GM23338 (cell line): ENCODE data around the gene XKR8. TPM values are rescaled to one million over a fixed set of nuclear protein-coding genes. Genes with fewer than 3 reads are reported as not detected.

Source experiments
- ATAC-seq: fragments of 200-7000 bp; cut with Tn5 transposase; 3 replicates; pipeline ENCODE4 v1.9.1; 2020
- DNase-seq: peaks from one replicate; pipeline ENCODE4 v3.0.0-alpha.2; 2015; ENCODE audit warnings: low spot score
- H2AFZ ChIP-seq: fragments of 200-600 bp; sonication (generic); 2 replicates; pipeline ENCODE4 v1.8.0; 2016; ENCODE audit warnings: antibody characterized with exemption, mild to moderate bottlenecking, moderate library complexity
- H3F3A ChIP-seq: fragments of 200-600 bp; sonication (generic); replicated peaks from 2 replicates; pipeline ENCODE4 v1.8.0; 2017; ENCODE audit warnings: antibody characterized with exemption, mixed run types, low read depth
- H3K27ac ChIP-seq: fragments of 200-600 bp; sonication (generic); 2 replicates; pipeline ENCODE4 v1.6.1; 2016; ENCODE audit warnings: low read depth
- H3K27me3 ChIP-seq: fragments of 200-600 bp; sonication (generic); 2 replicates; pipeline ENCODE4 v1.8.0; 2016; ENCODE audit warnings: mild to moderate bottlenecking, mixed run types, moderate library complexity; ENCODE audit not compliant: insufficient read depth
- H3K36me3 ChIP-seq: fragments of 200-600 bp; sonication (generic); 2 replicates; pipeline ENCODE4 v1.8.0; 2016; ENCODE audit warnings: mild to moderate bottlenecking; ENCODE audit not compliant: insufficient read depth
- H3K4me1 ChIP-seq: fragments of 200-600 bp; sonication (generic); 2 replicates; pipeline ENCODE4 v1.8.0; 2016; ENCODE audit warnings: mild to moderate bottlenecking, moderate library complexity; ENCODE audit not compliant: insufficient read depth
- H3K4me2 ChIP-seq: fragments of 200-600 bp; sonication (generic); 2 replicates; pipeline ENCODE4 v1.7.1; 2017; ENCODE audit warnings: mixed run types
- H3K4me3 ChIP-seq: fragments of 200-600 bp; sonication (generic); 2 replicates; pipeline ENCODE4 v1.6.1; 2016; ENCODE audit warnings: mixed run types
- H3K79me2 ChIP-seq: fragments of 200-600 bp; sonication (generic); replicated peaks from 2 replicates; pipeline ENCODE4 v1.8.0; 2017; ENCODE audit warnings: mild to moderate bottlenecking; ENCODE audit not compliant: insufficient read depth
- H3K9me2 ChIP-seq: fragments of 200-600 bp; sonication (generic); 2 replicates; pipeline ENCODE4 v1.8.0; 2017; ENCODE audit not compliant: insufficient read depth
- H4K20me1 ChIP-seq: fragments of 200-600 bp; sonication (generic); replicated peaks from 2 replicates; pipeline ENCODE4 v1.8.0; 2017; ENCODE audit warnings: mild to moderate bottlenecking; ENCODE audit not compliant: insufficient read depth
- H3K27ac Mint-ChIP-seq: 2 replicates; pipeline ENCODE4 v1.8.0; 2020; ENCODE audit warnings: inconsistent platforms, mild to moderate bottlenecking, moderate library complexity, mixed read lengths
- H3K27me3 Mint-ChIP-seq: 3 replicates; pipeline ENCODE4 v1.8.0; 2022; ENCODE audit warnings: low read depth, mild to moderate bottlenecking, moderate library complexity, mixed read lengths, inconsistent platforms; ENCODE audit not compliant: insufficient read depth, poor library complexity
- H3K36me3 Mint-ChIP-seq: 3 replicates; pipeline ENCODE4 v1.8.0; 2021; ENCODE audit warnings: low read depth, mild to moderate bottlenecking, inconsistent platforms, moderate library complexity, mixed read lengths
- H3K4me1 Mint-ChIP-seq: 3 replicates; pipeline ENCODE4 v1.8.0; 2020; ENCODE audit warnings: mild to moderate bottlenecking, inconsistent platforms, mixed read lengths
- H3K4me3 Mint-ChIP-seq: 3 replicates; pipeline ENCODE4 v1.8.0; 2021; ENCODE audit warnings: moderate library complexity, mild to moderate bottlenecking, inconsistent platforms, mixed read lengths
- H3K9me3 Mint-ChIP-seq: 3 replicates; pipeline ENCODE4 v1.8.0; 2020; ENCODE audit warnings: moderate library complexity, mild to moderate bottlenecking, inconsistent platforms, mixed read lengths
- JUNB ChIP-seq: IDR thresholded peaks from one replicate; pipeline ENCODE4 v1.6.1; 2016; ENCODE audit warnings: antibody characterized with exemption; ENCODE audit not compliant: unreplicated experiment
- STAT1 ChIP-seq: IDR thresholded peaks from one replicate; pipeline ENCODE4 v1.6.1; 2016; ENCODE audit warnings: antibody characterized with exemption; ENCODE audit not compliant: unreplicated experiment
- ZNF114 ChIP-seq: fragments of 250-450 bp; sonication (Bioruptor Pico); IDR thresholded peaks from 2 replicates; pipeline ENCODE4 v1.5.0; 2020; ENCODE audit warnings: mild to moderate bottlenecking, moderate library complexity
- ZNF331 ChIP-seq: fragments of 250-450 bp; sonication (Bioruptor Pico); IDR thresholded peaks from 2 replicates; pipeline ENCODE4 v1.5.0; 2020; ENCODE audit warnings: low read depth, mild to moderate bottlenecking, moderate library complexity
- polyA plus RNA-seq: library from polyadenylated mRNA; unstranded; fragments of >200 nt; fragmentation: Nextera tagmentation; extraction: Ambion mirVana; gene quantifications from 2 replicates; pipeline ENCODE4 v1.2.1, GENCODE V29; 2016
- total RNA-seq: library from RNA; depleted of rRNA; stranded (reverse); fragments of >200 nt; shearing (Covaris generic); gene quantifications from 2 replicates; pipeline ENCODE4 v1.2.3, GENCODE V29; 2014
- TF ChIP-seq, protein P1 (sequence below): IDR thresholded peaks from one replicate; pipeline ENCODE4 v1.6.1; 2018; ENCODE audit warnings: antibody characterized with exemption; ENCODE audit not compliant: unreplicated experiment
- TF ChIP-seq, protein P2 (sequence below): IDR thresholded peaks from 2 replicates; pipeline ENCODE4 v1.6.1; 2016; ENCODE audit warnings: antibody characterized with exemption
- TF ChIP-seq, protein P3 (sequence below), 2 experiments: fragments of 200-600 bp in 1 of 2; sonication (generic) in 1 of 2; conservative IDR thresholded peaks; 2 replicates each; pipeline versions ENCODE4 v1.5.1 to v1.6.1; 2016 to 2017; ENCODE audit warnings: antibody characterized with exemption in 2 of 2, low read depth in 2 of 2, mild to moderate bottlenecking in 2 of 2, moderate library complexity in 1 of 2
- TF ChIP-seq, protein P4 (sequence below): fragments of 250-450 bp; sonication (Bioruptor Pico); IDR thresholded peaks from 2 replicates; pipeline ENCODE4 v1.5.0; 2020; ENCODE audit warnings: mild to moderate bottlenecking, moderate library complexity

Gene XKR8
- total and polyA plus RNA-seq, 2 experiments from 2014 or later: 8.2 to 13.1 TPM

DNA sequence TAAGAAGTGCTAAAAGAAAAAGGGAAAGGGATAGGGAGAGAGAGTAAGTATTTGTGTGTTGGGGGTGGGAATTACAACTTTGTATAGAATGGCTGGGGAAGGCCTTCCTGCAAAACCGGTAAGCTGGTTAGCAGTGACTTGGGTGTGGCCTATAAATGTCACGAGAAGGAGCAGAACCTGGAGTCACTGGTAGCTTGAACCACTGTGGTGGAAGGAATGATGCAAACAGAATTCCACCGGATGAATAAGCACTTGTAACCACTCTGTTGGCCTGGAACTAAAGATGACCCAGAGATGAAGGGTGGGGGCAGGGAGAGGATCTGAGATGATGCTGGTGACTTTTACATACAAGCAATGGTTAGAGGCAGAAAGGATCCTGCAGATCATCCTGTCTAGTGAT, 8.9 kb downstream of the XKR8 start:
- Histone ChIP-seq H4K20me1 (0 out of 2 replicates have a peak, but pooled peaks cover 4% of the 10 kb centered on the region), H2AFZ (no peak overlapping the region), H3K27ac (no peak overlapping the region), H3K9me2 (no peaks in the 10 kb centered on the region), H3F3A (no peaks in the 10 kb centered on the region), H3K4me2 (no peak overlapping the region), H3K36me3 (no peaks in the 10 kb centered on the region; the same call in 1 of the 2 replicates), H3K27me3 (no peaks in the 10 kb centered on the region), H3K4me3 (no peak overlapping the region), H3K4me1 (no peaks in the 10 kb centered on the region), H3K79me2 (no peaks in the 10 kb centered on the region)
- Mint-ChIP-seq H3K36me3 (peaks cover 6% of the 10 kb centered on the region; the same call in 2 of the 3 replicates), H3K4me1 (no peaks in the 10 kb centered on the region), H3K9me3 (no peaks in the 10 kb centered on the region), H3K27ac (no peak overlapping the region), H3K27me3 (peaks cover 8% of the 10 kb centered on the region), H3K4me3 (no peak overlapping the region)
- DNase-seq: no peak
- ATAC-seq: no peak
- TF ChIP-seq ZNF331 (CRISPR knock-in tag) (no peak), JUNB (no peak), ZNF114 (CRISPR knock-in tag) (no peak)
- TF ChIP-seq, protein P1, sequence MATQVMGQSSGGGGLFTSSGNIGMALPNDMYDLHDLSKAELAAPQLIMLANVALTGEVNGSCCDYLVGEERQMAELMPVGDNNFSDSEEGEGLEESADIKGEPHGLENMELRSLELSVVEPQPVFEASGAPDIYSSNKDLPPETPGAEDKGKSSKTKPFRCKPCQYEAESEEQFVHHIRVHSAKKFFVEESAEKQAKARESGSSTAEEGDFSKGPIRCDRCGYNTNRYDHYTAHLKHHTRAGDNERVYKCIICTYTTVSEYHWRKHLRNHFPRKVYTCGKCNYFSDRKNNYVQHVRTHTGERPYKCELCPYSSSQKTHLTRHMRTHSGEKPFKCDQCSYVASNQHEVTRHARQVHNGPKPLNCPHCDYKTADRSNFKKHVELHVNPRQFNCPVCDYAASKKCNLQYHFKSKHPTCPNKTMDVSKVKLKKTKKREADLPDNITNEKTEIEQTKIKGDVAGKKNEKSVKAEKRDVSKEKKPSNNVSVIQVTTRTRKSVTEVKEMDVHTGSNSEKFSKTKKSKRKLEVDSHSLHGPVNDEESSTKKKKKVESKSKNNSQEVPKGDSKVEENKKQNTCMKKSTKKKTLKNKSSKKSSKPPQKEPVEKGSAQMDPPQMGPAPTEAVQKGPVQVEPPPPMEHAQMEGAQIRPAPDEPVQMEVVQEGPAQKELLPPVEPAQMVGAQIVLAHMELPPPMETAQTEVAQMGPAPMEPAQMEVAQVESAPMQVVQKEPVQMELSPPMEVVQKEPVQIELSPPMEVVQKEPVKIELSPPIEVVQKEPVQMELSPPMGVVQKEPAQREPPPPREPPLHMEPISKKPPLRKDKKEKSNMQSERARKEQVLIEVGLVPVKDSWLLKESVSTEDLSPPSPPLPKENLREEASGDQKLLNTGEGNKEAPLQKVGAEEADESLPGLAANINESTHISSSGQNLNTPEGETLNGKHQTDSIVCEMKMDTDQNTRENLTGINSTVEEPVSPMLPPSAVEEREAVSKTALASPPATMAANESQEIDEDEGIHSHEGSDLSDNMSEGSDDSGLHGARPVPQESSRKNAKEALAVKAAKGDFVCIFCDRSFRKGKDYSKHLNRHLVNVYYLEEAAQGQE: no peak
- TF ChIP-seq, protein P2, sequence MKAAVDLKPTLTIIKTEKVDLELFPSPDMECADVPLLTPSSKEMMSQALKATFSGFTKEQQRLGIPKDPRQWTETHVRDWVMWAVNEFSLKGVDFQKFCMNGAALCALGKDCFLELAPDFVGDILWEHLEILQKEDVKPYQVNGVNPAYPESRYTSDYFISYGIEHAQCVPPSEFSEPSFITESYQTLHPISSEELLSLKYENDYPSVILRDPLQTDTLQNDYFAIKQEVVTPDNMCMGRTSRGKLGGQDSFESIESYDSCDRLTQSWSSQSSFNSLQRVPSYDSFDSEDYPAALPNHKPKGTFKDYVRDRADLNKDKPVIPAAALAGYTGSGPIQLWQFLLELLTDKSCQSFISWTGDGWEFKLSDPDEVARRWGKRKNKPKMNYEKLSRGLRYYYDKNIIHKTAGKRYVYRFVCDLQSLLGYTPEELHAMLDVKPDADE: no peak
- TF ChIP-seq, protein P3, sequence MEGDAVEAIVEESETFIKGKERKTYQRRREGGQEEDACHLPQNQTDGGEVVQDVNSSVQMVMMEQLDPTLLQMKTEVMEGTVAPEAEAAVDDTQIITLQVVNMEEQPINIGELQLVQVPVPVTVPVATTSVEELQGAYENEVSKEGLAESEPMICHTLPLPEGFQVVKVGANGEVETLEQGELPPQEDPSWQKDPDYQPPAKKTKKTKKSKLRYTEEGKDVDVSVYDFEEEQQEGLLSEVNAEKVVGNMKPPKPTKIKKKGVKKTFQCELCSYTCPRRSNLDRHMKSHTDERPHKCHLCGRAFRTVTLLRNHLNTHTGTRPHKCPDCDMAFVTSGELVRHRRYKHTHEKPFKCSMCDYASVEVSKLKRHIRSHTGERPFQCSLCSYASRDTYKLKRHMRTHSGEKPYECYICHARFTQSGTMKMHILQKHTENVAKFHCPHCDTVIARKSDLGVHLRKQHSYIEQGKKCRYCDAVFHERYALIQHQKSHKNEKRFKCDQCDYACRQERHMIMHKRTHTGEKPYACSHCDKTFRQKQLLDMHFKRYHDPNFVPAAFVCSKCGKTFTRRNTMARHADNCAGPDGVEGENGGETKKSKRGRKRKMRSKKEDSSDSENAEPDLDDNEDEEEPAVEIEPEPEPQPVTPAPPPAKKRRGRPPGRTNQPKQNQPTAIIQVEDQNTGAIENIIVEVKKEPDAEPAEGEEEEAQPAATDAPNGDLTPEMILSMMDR (conservative IDR thresholded peaks at IDR 0.05; ENCODE audit: low read depth in 2 of 2): no peak

DNA sequence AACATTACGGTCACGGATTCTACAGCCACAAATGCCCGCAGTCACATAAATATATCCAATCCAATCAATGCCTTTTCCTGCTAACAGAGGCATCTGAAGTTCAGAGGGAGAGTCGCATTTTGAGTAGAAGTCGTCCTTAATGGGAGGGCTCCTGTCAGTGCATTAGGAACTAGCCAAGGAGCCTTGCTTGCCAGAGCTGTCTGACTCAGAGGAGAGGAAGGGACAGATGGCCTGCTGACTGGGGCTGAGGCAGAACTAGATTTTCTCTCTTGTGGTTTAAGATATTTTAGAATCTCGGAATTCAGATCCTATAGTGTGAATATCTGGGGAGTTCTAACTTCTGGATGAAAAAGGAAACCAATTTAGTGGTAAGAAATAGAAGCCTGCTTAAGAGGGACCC, 10.6 kb downstream of the XKR8 start:
- H3K27me3 Mint-ChIP-seq: peaks cover 8% of the 10 kb centered on the region
- Histone ChIP-seq H3F3A (no peaks in the 10 kb centered on the region), H3K4me1 (no peaks in the 10 kb centered on the region), H4K20me1 (0 out of 2 replicates have a peak, but pooled peaks cover 4% of the 10 kb centered on the region), H3K79me2 (no peaks in the 10 kb centered on the region), H3K27ac (no peak overlapping the region), H3K4me3 (no peak overlapping the region), H3K36me3 (no peaks in the 10 kb centered on the region; the same call in 1 of the 2 replicates), H3K4me2 (no peak overlapping the region), H3K9me2 (no peaks in the 10 kb centered on the region), H3K27me3 (no peaks in the 10 kb centered on the region), H2AFZ (no peak overlapping the region)
- no peaks in the 10 kb centered on the region for H3K9me3 Mint-ChIP-seq
- no peak for ATAC-seq
- no peaks in the 10 kb centered on the region for H3K4me1 Mint-ChIP-seq
- DNase-seq: no peak
- H3K36me3 Mint-ChIP-seq: peaks cover 1% of the 10 kb centered on the region; the same call in 1 of the 3 replicates
- no peak overlapping the region for H3K27ac Mint-ChIP-seq
- H3K4me3 Mint-ChIP-seq: no peak overlapping the region
- TF ChIP-seq, protein P4, sequence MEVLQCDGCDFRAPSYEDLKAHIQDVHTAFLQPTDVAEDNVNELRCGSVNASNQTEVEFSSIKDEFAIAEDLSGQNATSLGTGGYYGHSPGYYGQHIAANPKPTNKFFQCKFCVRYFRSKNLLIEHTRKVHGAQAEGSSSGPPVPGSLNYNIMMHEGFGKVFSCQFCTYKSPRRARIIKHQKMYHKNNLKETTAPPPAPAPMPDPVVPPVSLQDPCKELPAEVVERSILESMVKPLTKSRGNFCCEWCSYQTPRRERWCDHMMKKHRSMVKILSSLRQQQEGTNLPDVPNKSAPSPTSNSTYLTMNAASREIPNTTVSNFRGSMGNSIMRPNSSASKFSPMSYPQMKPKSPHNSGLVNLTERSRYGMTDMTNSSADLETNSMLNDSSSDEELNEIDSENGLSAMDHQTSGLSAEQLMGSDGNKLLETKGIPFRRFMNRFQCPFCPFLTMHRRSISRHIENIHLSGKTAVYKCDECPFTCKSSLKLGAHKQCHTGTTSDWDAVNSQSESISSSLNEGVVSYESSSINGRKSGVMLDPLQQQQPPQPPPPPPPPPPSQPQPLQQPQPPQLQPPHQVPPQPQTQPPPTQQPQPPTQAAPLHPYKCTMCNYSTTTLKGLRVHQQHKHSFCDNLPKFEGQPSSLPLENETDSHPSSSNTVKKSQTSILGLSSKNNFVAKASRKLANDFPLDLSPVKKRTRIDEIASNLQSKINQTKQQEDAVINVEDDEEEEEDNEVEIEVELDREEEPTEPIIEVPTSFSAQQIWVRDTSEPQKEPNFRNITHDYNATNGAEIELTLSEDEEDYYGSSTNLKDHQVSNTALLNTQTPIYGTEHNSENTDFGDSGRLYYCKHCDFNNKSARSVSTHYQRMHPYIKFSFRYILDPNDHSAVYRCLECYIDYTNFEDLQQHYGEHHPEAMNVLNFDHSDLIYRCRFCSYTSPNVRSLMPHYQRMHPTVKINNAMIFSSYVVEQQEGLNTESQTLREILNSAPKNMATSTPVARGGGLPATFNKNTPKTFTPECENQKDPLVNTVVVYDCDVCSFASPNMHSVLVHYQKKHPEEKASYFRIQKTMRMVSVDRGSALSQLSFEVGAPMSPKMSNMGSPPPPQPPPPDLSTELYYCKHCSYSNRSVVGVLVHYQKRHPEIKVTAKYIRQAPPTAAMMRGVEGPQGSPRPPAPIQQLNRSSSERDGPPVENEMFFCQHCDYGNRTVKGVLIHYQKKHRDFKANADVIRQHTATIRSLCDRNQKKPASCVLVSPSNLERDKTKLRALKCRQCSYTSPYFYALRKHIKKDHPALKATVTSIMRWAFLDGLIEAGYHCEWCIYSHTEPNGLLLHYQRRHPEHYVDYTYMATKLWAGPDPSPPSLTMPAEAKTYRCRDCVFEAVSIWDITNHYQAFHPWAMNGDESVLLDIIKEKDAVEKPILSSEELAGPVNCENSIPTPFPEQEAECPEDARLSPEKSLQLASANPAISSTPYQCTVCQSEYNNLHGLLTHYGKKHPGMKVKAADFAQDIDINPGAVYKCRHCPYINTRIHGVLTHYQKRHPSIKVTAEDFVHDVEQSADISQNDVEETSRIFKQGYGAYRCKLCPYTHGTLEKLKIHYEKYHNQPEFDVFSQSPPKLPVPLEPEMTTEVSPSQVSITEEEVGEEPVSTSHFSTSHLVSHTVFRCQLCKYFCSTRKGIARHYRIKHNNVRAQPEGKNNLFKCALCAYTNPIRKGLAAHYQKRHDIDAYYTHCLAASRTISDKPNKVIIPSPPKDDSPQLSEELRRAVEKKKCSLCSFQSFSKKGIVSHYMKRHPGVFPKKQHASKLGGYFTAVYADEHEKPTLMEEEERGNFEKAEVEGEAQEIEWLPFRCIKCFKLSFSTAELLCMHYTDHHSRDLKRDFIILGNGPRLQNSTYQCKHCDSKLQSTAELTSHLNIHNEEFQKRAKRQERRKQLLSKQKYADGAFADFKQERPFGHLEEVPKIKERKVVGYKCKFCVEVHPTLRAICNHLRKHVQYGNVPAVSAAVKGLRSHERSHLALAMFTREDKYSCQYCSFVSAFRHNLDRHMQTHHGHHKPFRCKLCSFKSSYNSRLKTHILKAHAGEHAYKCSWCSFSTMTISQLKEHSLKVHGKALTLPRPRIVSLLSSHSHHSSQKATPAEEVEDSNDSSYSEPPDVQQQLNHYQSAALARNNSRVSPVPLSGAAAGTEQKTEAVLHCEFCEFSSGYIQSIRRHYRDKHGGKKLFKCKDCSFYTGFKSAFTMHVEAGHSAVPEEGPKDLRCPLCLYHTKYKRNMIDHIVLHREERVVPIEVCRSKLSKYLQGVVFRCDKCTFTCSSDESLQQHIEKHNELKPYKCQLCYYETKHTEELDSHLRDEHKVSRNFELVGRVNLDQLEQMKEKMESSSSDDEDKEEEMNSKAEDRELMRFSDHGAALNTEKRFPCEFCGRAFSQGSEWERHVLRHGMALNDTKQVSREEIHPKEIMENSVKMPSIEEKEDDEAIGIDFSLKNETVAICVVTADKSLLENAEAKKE (CRISPR knock-in tag): no peak
- TF ChIP-seq STAT1: no peak
